ENCODE measurements around the gene SEC11C.

Gene SEC11C

GRCh38 chr18:59145055-59145454 lies 5.4 kb downstream of the SEC11C start:
- no peak for DNase-seq

GRCh38 chr18:59148192-59148591 lies 8.5 kb downstream of the SEC11C start:
- no peak for DNase-seq

- DNase-seq, result no peak
These were observed 9.3 kb downstream of the SEC11C start for GRCh38 chr18:59149007-59149406.

- DNase-seq, result no peak
These were observed 9.7 kb downstream of the SEC11C start for GRCh38 chr18:59149416-59149815.

GRCh38 chr18:59150236-59150635 lies 10.6 kb downstream of the SEC11C start:
- no peak for DNase-seq

- DNase-seq, result no peak
These were observed 15.5 kb downstream of the SEC11C start for GRCh38 chr18:59155153-59155552.

- DNase-seq, result no peak
These were observed 16.6 kb downstream of the SEC11C start for GRCh38 chr18:59156316-59156715.

GRCh38 chr18:59159265-59159664 lies 19.6 kb downstream of the SEC11C start:
- no peak for DNase-seq

- no peak for DNase-seq
These were observed 20.3 kb downstream of the SEC11C start for GRCh38 chr18:59159986-59160385.

GRCh38 chr18:59172664-59173249 lies 33.1 kb downstream of the SEC11C start:
- no peak for DNase-seq

- no peak for DNase-seq
These were observed 37.8 kb downstream of the SEC11C start for GRCh38 chr18:59177485-59177884.

GRCh38 chr18:59180150-59180845 lies 40.6 kb downstream of the SEC11C start:
- DNase-seq, result no peak

- no peak for DNase-seq
These were observed 43.0 kb downstream of the SEC11C start for GRCh38 chr18:59182673-59183072.

GRCh38 chr18:59189008-59189407 lies 49.3 kb downstream of the SEC11C start:
- DNase-seq, result no peak

- DNase-seq, result no peak
These were observed 50.1 kb downstream of the SEC11C start for GRCh38 chr18:59189746-59190145.

- DNase-seq, result no peak
These were observed 56.6 kb downstream of the SEC11C start for GRCh38 chr18:59196161-59196725.

- no peak for DNase-seq
These were observed 58.0 kb downstream of the SEC11C start for GRCh38 chr18:59197636-59198035.

GRCh38 chr18:59198215-59198614 lies 58.5 kb downstream of the SEC11C start:
- DNase-seq, result no peak

GRCh38 chr18:59200787-59201186 lies 61.1 kb downstream of the SEC11C start:
- DNase-seq, result no peak

- no peak for DNase-seq
These were observed 62.7 kb downstream of the SEC11C start for GRCh38 chr18:59202258-59202820.

- no peak for DNase-seq
These were observed 67.8 kb downstream of the SEC11C start for GRCh38 chr18:59207506-59207905.
